SK-N-MC (cell line): Measurements from ENCODE around the gene MAP1B.

Experiments
- EZH2 ChIP-seq: fragments of 200-600 bp; sonication (generic); IDR thresholded peaks from one replicate; pipeline ENCODE4 v1.6.1; 2017; ENCODE audit warnings: antibody characterized with exemption
- POLR2AphosphoS5 ChIP-seq: IDR thresholded peaks from 2 replicates; pipeline ENCODE4 v1.6.1; 2012; ENCODE audit warnings: mild to moderate bottlenecking, low read depth, low read length, borderline replicate concordance

- TF ChIP-seq EZH2 (no peak), POLR2AphosphoS5 (no peak)
These were observed 90.1 kb downstream of the MAP1B start for GRCh38 chr5:72197393-72197792.
